Measurements from ENCODE around the gene EFCAB12. TPM values are rescaled to one million over a fixed set of nuclear protein-coding genes. Genes with fewer than 3 reads are reported as not detected.
"Not testable (repeated sequence)": the region's sequence is repeated elsewhere in the genome, so short reads cannot be mapped to it uniquely, and the experiment has no call there.

EFCAB12 gene
- polyA plus RNA-seq, 12 donors = 0.05 to 0.57 (median 0.16) TPM; not detected in 2

- DNase-seq = no peak
Observed at GRCh38 chr3:129421236-129421883, 7.1 kb downstream of the EFCAB12 start.

- DNase-seq = no peak
Observed at GRCh38 chr3:129419476-129419875, 9.0 kb downstream of the EFCAB12 start.

GRCh38 chr3:129418041-129418973 lies 10.1 kb downstream of the EFCAB12 start:
- DNase-seq = no peak

GRCh38 chr3:129417326-129417725 lies 11.1 kb downstream of the EFCAB12 start:
- DNase-seq = peak; percentile 54

GRCh38 chr3:129416415-129416814 lies 12.0 kb downstream of the EFCAB12 start:
- no peak for DNase-seq

GRCh38 chr3:129415830-129416229 lies 12.6 kb downstream of the EFCAB12 start:
- DNase-seq = no peak

- DNase-seq = no peak
Observed at GRCh38 chr3:129415378-129415777, 13.1 kb downstream of the EFCAB12 start.

GRCh38 chr3:129413687-129414506 lies 14.5 kb downstream of the EFCAB12 start:
- no peak for DNase-seq

- not testable (repeated sequence) for DNase-seq
Observed at GRCh38 chr3:129413238-129413637, 15.2 kb downstream of the EFCAB12 start.

GRCh38 chr3:129412542-129413198 lies 15.8 kb downstream of the EFCAB12 start:
- no peak for DNase-seq

GRCh38 chr3:129410971-129411370 lies 17.5 kb downstream of the EFCAB12 start:
- no peak for DNase-seq

- no peak for DNase-seq
Observed at GRCh38 chr3:129409541-129409940, 18.9 kb downstream of the EFCAB12 start.

GRCh38 chr3:129404610-129405009 lies 23.8 kb downstream of the EFCAB12 start:
- no peak for DNase-seq

- no peak for DNase-seq
Observed at GRCh38 chr3:129404130-129404529, 24.3 kb downstream of the EFCAB12 start.

GRCh38 chr3:129403450-129403849 lies 25.0 kb downstream of the EFCAB12 start:
- DNase-seq = no peak

- DNase-seq = no peak
Observed at GRCh38 chr3:129402616-129403015, 25.8 kb downstream of the EFCAB12 start.

GRCh38 chr3:129402210-129402609 lies 26.2 kb downstream of the EFCAB12 start:
- no peak for DNase-seq

GRCh38 chr3:129399895-129400357 lies 28.5 kb downstream of the EFCAB12 start:
- DNase-seq = no peak

GRCh38 chr3:129399145-129399894 lies 29.1 kb downstream of the EFCAB12 start:
- peak; percentile 97 for DNase-seq

- DNase-seq = no peak
Observed at GRCh38 chr3:129398803-129399144, 29.7 kb downstream of the EFCAB12 start.
